HCT116 (cell line): ENCODE results near the gene PTGER3. TPM values are rescaled to one million over a fixed set of nuclear protein-coding genes. Genes with fewer than 3 reads are reported as not detected.

ENCODE experiments used
- ATAC-seq: fragments of 200-7000 bp; cut with Tn5 transposase; 2 replicates; pipeline ENCODE4 v1.9.1; 2020; ENCODE audit warnings: mild to moderate bottlenecking, moderate library complexity
- BruUV-seq: library from RNA; stranded (reverse); fragments of 400-500 nt; replicated peaks from 2 replicates; lab custom pipeline; 2021; lab: Mats Ljungman, UMichigan
- CTCF ChIA-PET: fragments of 300-600 bp; sonication (Branson Sonifier 250); formaldehyde crosslinking; loops from one replicate; lab custom pipeline; 2021; ENCODE audit warnings: antibody characterized with exemption; lab: Charles Lee
- POLR2A ChIA-PET: fragments of 300-600, 350-600 bp; sonication (Branson Sonifier 250); formaldehyde crosslinking; loops from one replicate; lab custom pipeline; 2021; ENCODE audit warnings: antibody characterized with exemption; lab: Charles Lee
- RAD21 ChIA-PET, 2 experiments: fragments of 300-600 bp; sonication (Branson Sonifier 250); formaldehyde crosslinking; loops; one replicate each; lab custom pipeline; 2023; ENCODE audit warnings: low total read pairs in 2 of 2; ENCODE audit not compliant: uncharacterized antibody in 2 of 2, unreplicated experiment in 2 of 2, low non-redundant PET in 1 of 2; lab: Charles Lee
- DNase-seq: peaks from one replicate; pipeline ENCODE4 v3.0.0-alpha.2; 2010; ENCODE audit warnings: low read depth, low spot score
- H2AFZ ChIP-seq: fragments of 200-600 bp; shearing (Covaris generic), sonication (generic); 2 replicates; pipeline ENCODE4 v1.6.1; 2017; ENCODE audit warnings: low read depth, mixed run types, mixed read lengths, antibody characterized with exemption, low read length; ENCODE audit not compliant: poor library complexity, severe bottlenecking
- H3K27ac ChIP-seq: 2 replicates; pipeline ENCODE4 v1.5.1; 2012; ENCODE audit warnings: low read depth, low read length
- H3K27me3 ChIP-seq: fragments of 200-600 bp; sonication (generic); 2 replicates; pipeline ENCODE4 v1.6.1; 2016; ENCODE audit warnings: mixed run types, low read length, mixed read lengths; ENCODE audit not compliant: insufficient read depth
- H3K36me3 ChIP-seq, 2 experiments: fragments of 200-500 bp in 1 of 2; fragments of 200-600 bp in 1 of 2; sonication (Bioruptor generic) in 1 of 2; sonication (generic) in 1 of 2; 2 replicates each; pipeline versions ENCODE4 v1.5.1 to v1.6.1; 2014 to 2016; ENCODE audit warnings: low read length in 2 of 2, inconsistent platforms in 1 of 2, mixed read lengths in 1 of 2, mixed run types in 1 of 2; ENCODE audit not compliant: insufficient read depth in 2 of 2, control insufficient read depth in 1 of 2
- H3K4me1 ChIP-seq, 2 experiments: fragments of 200-600 bp in 1 of 2; sonication (generic) in 1 of 2; 2 replicates each; pipeline versions ENCODE4 v1.5.1 to v1.6.1; 2012 to 2017; ENCODE audit warnings: low read length in 2 of 2, inconsistent platforms in 1 of 2, mild to moderate bottlenecking in 1 of 2, mixed read lengths in 1 of 2, mixed run types in 1 of 2, moderate library complexity in 1 of 2; ENCODE audit not compliant: insufficient read depth in 2 of 2, control insufficient read depth in 1 of 2
- H3K4me2 ChIP-seq: fragments of 200-600 bp; sonication (generic); 2 replicates; pipeline ENCODE4 v1.6.1; 2017; ENCODE audit warnings: mixed run types, low read length, mixed read lengths
- H3K4me3 ChIP-seq, 2 experiments: fragments of 200-600 bp in 1 of 2; sonication (generic) in 1 of 2; replicated peaks in 1 of 2; 2 replicates each; pipeline ENCODE4 v1.5.1; 2011 to 2016; ENCODE audit warnings: low read length in 2 of 2, control low read depth in 1 of 2, low read depth in 1 of 2, mild to moderate bottlenecking in 1 of 2, mixed read lengths in 1 of 2, mixed run types in 1 of 2
- H3K79me2 ChIP-seq: fragments of 200-600 bp; sonication (generic); 2 replicates; pipeline ENCODE4 v1.6.1; 2017; ENCODE audit warnings: mild to moderate bottlenecking, mixed run types, low read length, moderate library complexity, mixed read lengths; ENCODE audit not compliant: insufficient read depth
- H3K9ac ChIP-seq: fragments of 200-600 bp; sonication (generic); 2 replicates; pipeline ENCODE4 v1.6.1; 2016; ENCODE audit warnings: low read length, mixed read lengths
- H3K9me2 ChIP-seq: fragments of 200-600 bp; sonication (generic), shearing (Covaris generic); 2 replicates; pipeline ENCODE4 v1.6.1; 2017; ENCODE audit warnings: mixed run types, mild to moderate bottlenecking, moderate library complexity; ENCODE audit not compliant: insufficient read depth
- H3K9me3 ChIP-seq, 2 experiments: fragments of 200-500 bp in 1 of 2; fragments of 200-600 bp in 1 of 2; sonication (Bioruptor generic) in 1 of 2; sonication (generic) in 1 of 2; 2 replicates each; pipeline ENCODE4 v1.6.1; 2014 to 2017; ENCODE audit warnings: low read length in 2 of 2, mixed read lengths in 2 of 2, inconsistent platforms in 1 of 2, low read depth in 1 of 2, mild to moderate bottlenecking in 1 of 2, mixed run types in 1 of 2, moderate library complexity in 1 of 2; ENCODE audit not compliant: control insufficient read depth in 1 of 2, insufficient read depth in 1 of 2
- H4K20me1 ChIP-seq: fragments of 200-600 bp; sonication (generic), shearing (Covaris generic); 2 replicates; pipeline ENCODE4 v1.6.1; 2017; ENCODE audit warnings: mixed run types, mild to moderate bottlenecking, moderate library complexity; ENCODE audit not compliant: insufficient read depth
- ATF3 ChIP-seq: IDR thresholded peaks from 2 replicates; pipeline ENCODE4 v1.6.1; 2012
- CBX3 ChIP-seq: IDR thresholded peaks from 2 replicates; pipeline ENCODE4 v1.6.1; 2012; ENCODE audit warnings: low read depth
- CEBPB ChIP-seq: IDR thresholded peaks from 2 replicates; pipeline ENCODE4 v1.6.1; 2012; ENCODE audit warnings: low read depth
- EGR1 ChIP-seq: IDR thresholded peaks from 2 replicates; pipeline ENCODE4 v1.6.1; 2012; ENCODE audit warnings: low read depth
- ELF1 ChIP-seq: IDR thresholded peaks from 2 replicates; pipeline ENCODE4 v1.6.1; 2012; ENCODE audit warnings: low read depth, borderline replicate concordance
- EZH2 ChIP-seq: fragments of 200-600 bp; sonication (generic); IDR thresholded peaks from 2 replicates; pipeline ENCODE4 v1.6.1; 2017; ENCODE audit warnings: antibody characterized with exemption, mixed run types
- FOSL1 ChIP-seq: IDR thresholded peaks from 2 replicates; pipeline ENCODE4 v1.6.1; 2012; ENCODE audit warnings: low read depth
- MAX ChIP-seq: IDR thresholded peaks from 2 replicates; pipeline ENCODE4 v1.6.1; 2012
- REST ChIP-seq: IDR thresholded peaks from 2 replicates; pipeline ENCODE4 v1.6.1; 2012; ENCODE audit warnings: low read depth
- SIN3A ChIP-seq: IDR thresholded peaks from 2 replicates; pipeline ENCODE4 v1.6.1; 2012; ENCODE audit warnings: low read depth
- SP1 ChIP-seq: IDR thresholded peaks from 2 replicates; pipeline ENCODE4 v1.6.1; 2012; ENCODE audit warnings: low read depth
- SRF ChIP-seq: IDR thresholded peaks from 2 replicates; pipeline ENCODE4 v1.6.1; 2012; ENCODE audit warnings: low read depth
- YY1 ChIP-seq: IDR thresholded peaks from 2 replicates; pipeline ENCODE4 v1.6.1; 2011; ENCODE audit warnings: low read length, low read depth, moderate library complexity, mild to moderate bottlenecking; ENCODE audit not compliant: insufficient replicate concordance; ENCODE audit errors: extremely low read depth
- intact Hi-C: fragments of 100-400 bp; cut with micrococcal nuclease; formaldehyde crosslinking; loops from 2 replicates; pipeline ENCODE4 v1.10.0; 2022
- total RNA-seq: library from RNA; stranded (reverse); gene quantifications from one replicate; pipeline ENCODE4 v1.2.1, GENCODE V29; 2021; ENCODE audit not compliant: unreplicated experiment

Gene PTGER3
- total RNA-seq, 1 experiment from 2014 or later: 0.05 TPM

- no peaks in the 10 kb centered on the region for H3K36me3 ChIP-seq
- no peaks in the 10 kb centered on the region for H3K9me2 ChIP-seq
- no peak for DNase-seq
- no peaks in the 10 kb centered on the region for H3K4me1 ChIP-seq
- H3K27me3 ChIP-seq: no peaks in the 10 kb centered on the region
- intact Hi-C loops: no loop called here
- no peak overlapping the region for H2AFZ ChIP-seq
- no TSS peak for BruUV-seq
- H3K4me2 ChIP-seq: no peak overlapping the region
- POLR2A ChIA-PET: no interaction called here
- TF ChIP-seq FOSL1: no peak
- no peak for TF ChIP-seq SRF
- TF ChIP-seq SIN3A: no peak
- no peak for TF ChIP-seq ELF1
- TF ChIP-seq REST: no peak
- TF ChIP-seq MAX: no peak
- no peak for TF ChIP-seq ATF3
- TF ChIP-seq SP1: no peak
- TF ChIP-seq EZH2: no peak
- no peak for TF ChIP-seq CBX3
- TF ChIP-seq YY1: no peak
- TF ChIP-seq EGR1: no peak
- no peak for TF ChIP-seq CEBPB
- TF ChIP-seq, all 23 proteins: peak for 0
- no peak overlapping the region for H3K9ac ChIP-seq
- H3K4me3 ChIP-seq: no peak overlapping the region
- H3K9me3 ChIP-seq: no peaks in the 10 kb centered on the region
- H3K27ac ChIP-seq: no peak overlapping the region
- ChIA-PET CTCF (no interaction called here), RAD21 (no interaction called here)
- no peaks in the 10 kb centered on the region for H4K20me1 ChIP-seq
- no peaks in the 10 kb centered on the region for H3K79me2 ChIP-seq
- ATAC-seq: no peak
Measured at GRCh38 chr1:70961374-70961975, 86.1 kb downstream of the PTGER3 start.
